ENCODE data around the gene MRPS24.

Gene MRPS24

GRCh38 chr7:43876241-43876640, 6.9 kb upstream of the MRPS24 start:
- Histone ChIP-seq H3K4me3 (ENCODE audit: low read depth in 1 of 2, low read length in 2 of 2) (no peak overlapping the region), H3K4me1 (ENCODE audit: control insufficient read depth in 1 of 2, insufficient read depth in 2 of 2, low read length in 2 of 2) (peaks cover 0 to 11% of the 10 kb centered on the region in 2 donors), H3K36me3 (ENCODE audit: control insufficient read depth in 1 of 2, insufficient read depth in 2 of 2, low read length in 2 of 2) (peaks cover 51 to 61% of the 10 kb centered on the region in 2 donors), H3K27ac (ENCODE audit: low read length) (no peak overlapping the region), H3K9me3 (ENCODE audit: control insufficient read depth in 1 of 2, low read length in 2 of 2) (no peaks in the 10 kb centered on the region), H3K27me3 (ENCODE audit: low read depth, low read length) (no peaks in the 10 kb centered on the region)

- peak overlapping the region; percentile 37 for H3K27ac ChIP-seq (ENCODE audit: low read length)
- H3K36me3 ChIP-seq (ENCODE audit: control insufficient read depth in 1 of 2, insufficient read depth in 2 of 2, low read length in 2 of 2), result peaks cover 25 to 46% of the 10 kb centered on the region in 2 donors
- H3K4me1 ChIP-seq (ENCODE audit: control insufficient read depth in 1 of 2, insufficient read depth in 2 of 2, low read length in 2 of 2), result peaks cover 4 to 12% of the 10 kb centered on the region in 2 donors
- H3K9me3 ChIP-seq (ENCODE audit: control insufficient read depth in 1 of 2, low read length in 2 of 2), result no peaks in the 10 kb centered on the region
- H3K27me3 ChIP-seq (ENCODE audit: low read depth, low read length), result no peaks in the 10 kb centered on the region
- H3K4me3 ChIP-seq (ENCODE audit: low read depth in 1 of 2, low read length in 2 of 2), result no peak overlapping the region
Observed at GRCh38 chr7:43873300-43873699, 4.0 kb upstream of the MRPS24 start.

GRCh38 chr7:43872406-43873110, 3.2 kb upstream of the MRPS24 start:
- Histone ChIP-seq H3K9me3 (ENCODE audit: control insufficient read depth in 1 of 2, low read length in 2 of 2) (no peaks in the 10 kb centered on the region), H3K4me3 (ENCODE audit: low read depth in 1 of 2, low read length in 2 of 2) (no peak overlapping the region), H3K4me1 (ENCODE audit: control insufficient read depth in 1 of 2, insufficient read depth in 2 of 2, low read length in 2 of 2) (peaks cover 7 to 15% of the 10 kb centered on the region in 2 donors), H3K36me3 (ENCODE audit: control insufficient read depth in 1 of 2, insufficient read depth in 2 of 2, low read length in 2 of 2) (peaks cover 20 to 39% of the 10 kb centered on the region in 2 donors), H3K27ac (ENCODE audit: low read length) (peak overlapping the region; percentile 37), H3K27me3 (ENCODE audit: low read depth, low read length) (no peaks in the 10 kb centered on the region)

- Histone ChIP-seq H3K36me3 (ENCODE audit: control insufficient read depth in 1 of 2, insufficient read depth in 2 of 2, low read length in 2 of 2) (peaks cover 20 to 36% of the 10 kb centered on the region in 2 donors), H3K9me3 (ENCODE audit: control insufficient read depth in 1 of 2, low read length in 2 of 2) (no peaks in the 10 kb centered on the region), H3K4me1 (ENCODE audit: control insufficient read depth in 1 of 2, insufficient read depth in 2 of 2, low read length in 2 of 2) (peaks cover 7 to 15% of the 10 kb centered on the region in 2 donors), H3K27me3 (ENCODE audit: low read depth, low read length) (no peaks in the 10 kb centered on the region), H3K27ac (ENCODE audit: low read length) (no peak overlapping the region), H3K4me3 (ENCODE audit: low read depth in 1 of 2, low read length in 2 of 2) (no peak overlapping the region)
Observed at GRCh38 chr7:43871064-43871463, 1.7 kb upstream of the MRPS24 start.

GRCh38 chr7:43870316-43870715, 999 bp upstream of the MRPS24 start:
- no peaks in the 10 kb centered on the region for H3K9me3 ChIP-seq (ENCODE audit: control insufficient read depth in 1 of 2, low read length in 2 of 2)
- H3K4me1 ChIP-seq (ENCODE audit: control insufficient read depth in 1 of 2, insufficient read depth in 2 of 2, low read length in 2 of 2), result peaks cover 7 to 15% of the 10 kb centered on the region in 2 donors
- peak overlapping the region; percentile 90 for H3K27ac ChIP-seq (ENCODE audit: low read length)
- peak overlapping the region; percentile 71 to 76 for H3K4me3 ChIP-seq (ENCODE audit: low read depth in 1 of 2, low read length in 2 of 2)
- H3K27me3 ChIP-seq (ENCODE audit: low read depth, low read length), result no peaks in the 10 kb centered on the region
- H3K36me3 ChIP-seq (ENCODE audit: control insufficient read depth in 1 of 2, insufficient read depth in 2 of 2, low read length in 2 of 2), result peaks cover 15 to 36% of the 10 kb centered on the region in 2 donors

- H3K27me3 ChIP-seq (ENCODE audit: low read depth, low read length), result no peaks in the 10 kb centered on the region
Observed at GRCh38 chr7:43869867-43870240, 537 bp upstream of the MRPS24 start.

GRCh38 chr7:43868681-43869005, 674 bp downstream of the MRPS24 start:
- H3K36me3 ChIP-seq (ENCODE audit: control insufficient read depth in 1 of 2, insufficient read depth in 2 of 2, low read length in 2 of 2), result peaks cover 14 to 31% of the 10 kb centered on the region in 2 donors
- H3K27me3 ChIP-seq (ENCODE audit: low read depth, low read length), result no peaks in the 10 kb centered on the region
- no peaks in the 10 kb centered on the region for H3K9me3 ChIP-seq (ENCODE audit: control insufficient read depth in 1 of 2, low read length in 2 of 2)
- H3K4me1 ChIP-seq (ENCODE audit: control insufficient read depth in 1 of 2, insufficient read depth in 2 of 2, low read length in 2 of 2), result peaks cover 7 to 15% of the 10 kb centered on the region in 2 donors
- H3K4me3 ChIP-seq (ENCODE audit: low read depth in 1 of 2, low read length in 2 of 2), result peak overlapping the region; percentile 76 to 79
- peak overlapping the region; percentile 61 for H3K27ac ChIP-seq (ENCODE audit: low read length)

More at GRCh38 chr7:43869867-43870240, 537 bp upstream of the MRPS24 start:
- peak overlapping the region; percentile 90 for H3K27ac ChIP-seq (ENCODE audit: low read length)
- H3K9me3 ChIP-seq (ENCODE audit: control insufficient read depth in 1 of 2, low read length in 2 of 2), result no peaks in the 10 kb centered on the region
- peak overlapping the region; percentile 71 to 76 for H3K4me3 ChIP-seq (ENCODE audit: low read depth in 1 of 2, low read length in 2 of 2)
- peaks cover 7 to 15% of the 10 kb centered on the region in 2 donors for H3K4me1 ChIP-seq (ENCODE audit: control insufficient read depth in 1 of 2, insufficient read depth in 2 of 2, low read length in 2 of 2)
- H3K36me3 ChIP-seq (ENCODE audit: control insufficient read depth in 1 of 2, insufficient read depth in 2 of 2, low read length in 2 of 2), result peaks cover 14 to 32% of the 10 kb centered on the region in 2 donors

- peaks cover 7 to 15% of the 10 kb centered on the region in 2 donors for H3K4me1 ChIP-seq (ENCODE audit: control insufficient read depth in 1 of 2, insufficient read depth in 2 of 2, low read length in 2 of 2)
- H3K27ac ChIP-seq (ENCODE audit: low read length), result peak overlapping the region; percentile 61
- H3K4me3 ChIP-seq (ENCODE audit: low read depth in 1 of 2, low read length in 2 of 2), result peak overlapping the region; percentile 76 to 79
Observed at GRCh38 chr7:43868181-43868580, 1.1 kb downstream of the MRPS24 start.

GRCh38 chr7:43865277-43865676, 4.0 kb downstream of the MRPS24 start:
- peaks cover 14 to 27% of the 10 kb centered on the region in 2 donors for H3K36me3 ChIP-seq (ENCODE audit: control insufficient read depth in 1 of 2, insufficient read depth in 2 of 2, low read length in 2 of 2)
- no peak overlapping the region for H3K27ac ChIP-seq (ENCODE audit: low read length)
- peaks cover 7 to 9% of the 10 kb centered on the region in 2 donors for H3K4me1 ChIP-seq (ENCODE audit: control insufficient read depth in 1 of 2, insufficient read depth in 2 of 2, low read length in 2 of 2)
- H3K27me3 ChIP-seq (ENCODE audit: low read depth, low read length), result no peaks in the 10 kb centered on the region
- H3K9me3 ChIP-seq (ENCODE audit: control insufficient read depth in 1 of 2, low read length in 2 of 2), result no peaks in the 10 kb centered on the region
- no peak overlapping the region for H3K4me3 ChIP-seq (ENCODE audit: low read depth in 1 of 2, low read length in 2 of 2)

More at GRCh38 chr7:43868181-43868580, 1.1 kb downstream of the MRPS24 start:
- Histone ChIP-seq H3K27me3 (ENCODE audit: low read depth, low read length) (no peaks in the 10 kb centered on the region), H3K36me3 (ENCODE audit: control insufficient read depth in 1 of 2, insufficient read depth in 2 of 2, low read length in 2 of 2) (peaks cover 14 to 29% of the 10 kb centered on the region in 2 donors), H3K9me3 (ENCODE audit: control insufficient read depth in 1 of 2, low read length in 2 of 2) (no peaks in the 10 kb centered on the region)

- Histone ChIP-seq H3K9me3 (ENCODE audit: control insufficient read depth in 1 of 2, low read length in 2 of 2) (no peaks in the 10 kb centered on the region), H3K4me3 (ENCODE audit: low read depth in 1 of 2, low read length in 2 of 2) (no peak overlapping the region), H3K36me3 (ENCODE audit: control insufficient read depth in 1 of 2, insufficient read depth in 2 of 2, low read length in 2 of 2) (peaks cover 14 to 20% of the 10 kb centered on the region in 2 donors), H3K4me1 (ENCODE audit: control insufficient read depth in 1 of 2, insufficient read depth in 2 of 2, low read length in 2 of 2) (peaks cover 7 to 9% of the 10 kb centered on the region in 2 donors), H3K27me3 (ENCODE audit: low read depth, low read length) (no peaks in the 10 kb centered on the region), H3K27ac (ENCODE audit: low read length) (no peak overlapping the region)
Observed at GRCh38 chr7:43864126-43864525, 5.2 kb downstream of the MRPS24 start.

- Histone ChIP-seq H3K4me1 (ENCODE audit: control insufficient read depth in 1 of 2, insufficient read depth in 2 of 2, low read length in 2 of 2) (no peaks in the 10 kb centered on the region), H3K9me3 (ENCODE audit: control insufficient read depth in 1 of 2, low read length in 2 of 2) (no peaks in the 10 kb centered on the region), H3K27ac (ENCODE audit: low read length) (no peak overlapping the region), H3K4me3 (ENCODE audit: low read depth in 1 of 2, low read length in 2 of 2) (no peak overlapping the region), H3K27me3 (ENCODE audit: low read depth, low read length) (no peaks in the 10 kb centered on the region), H3K36me3 (ENCODE audit: control insufficient read depth in 1 of 2, insufficient read depth in 2 of 2, low read length in 2 of 2) (no peaks in the 10 kb centered on the region)
Observed at GRCh38 chr7:43856996-43857395, 12.3 kb downstream of the MRPS24 start.

GRCh38 chr7:43856316-43856715, 13.0 kb downstream of the MRPS24 start:
- H3K27ac ChIP-seq (ENCODE audit: low read length), result no peak overlapping the region
- no peaks in the 10 kb centered on the region for H3K27me3 ChIP-seq (ENCODE audit: low read depth, low read length)
- H3K9me3 ChIP-seq (ENCODE audit: control insufficient read depth in 1 of 2, low read length in 2 of 2), result no peaks in the 10 kb centered on the region
- H3K4me3 ChIP-seq (ENCODE audit: low read depth in 1 of 2, low read length in 2 of 2), result no peak overlapping the region
- no peaks in the 10 kb centered on the region for H3K36me3 ChIP-seq (ENCODE audit: control insufficient read depth in 1 of 2, insufficient read depth in 2 of 2, low read length in 2 of 2)
- H3K4me1 ChIP-seq (ENCODE audit: control insufficient read depth in 1 of 2, insufficient read depth in 2 of 2, low read length in 2 of 2), result no peaks in the 10 kb centered on the region
